ENCODE measurements around the gene SURF2. TPM values are rescaled to one million over a fixed set of nuclear protein-coding genes. Genes with fewer than 3 reads are reported as not detected.

SURF2 gene
- total RNA-seq, 1 experiment from 2014 or later = 18.1 TPM

GRCh38 chr9:133397370-133397769 is 41.0 kb downstream of the SURF2 start:
- ChIA-PET CTCF (no interaction called here), POLR2A (ENCODE audit: unreplicated experiment) (interaction anchor here (0.5 kb wide), 1 partner anchor 52 kb away, joined by 6 read pairs; no protein-coding TSS in a partner anchor)
- Histone ChIP-seq H3K4me1 (replicated peaks; ENCODE audit: insufficient read depth) (no peaks in the 10 kb centered on the region), H2AFZ (no peak overlapping the region), H3K27me3 (ENCODE audit: insufficient read depth, low read depth) (peaks cover 41% of the 10 kb centered on the region), H3K36me3 (ENCODE audit: low read depth) (no peaks in the 10 kb centered on the region), H3K79me2 (ENCODE audit: low read depth) (no peaks in the 10 kb centered on the region), H3K4me3 (no peak overlapping the region), H4K20me1 (ENCODE audit: insufficient read depth) (no peaks in the 10 kb centered on the region), H3K9me3 (ENCODE audit: insufficient read depth, low read depth) (no peaks in the 10 kb centered on the region), H3K4me2 (no peak overlapping the region), H3F3A (ENCODE audit: insufficient read depth, low read depth) (no peaks in the 10 kb centered on the region), H3K9me2 (ENCODE audit: insufficient read depth) (no peaks in the 10 kb centered on the region), H3K27ac (no peak overlapping the region)
- TF ChIP-seq EZH2 (IDR thresholded peaks at IDR 0.05; ENCODE audit: low read depth) (no peak), CTCF (conservative IDR thresholded peaks at IDR 0.05) (no peak)
- no TSS peak for BruUV-seq (replicated peaks)
- DNase-seq = no peak
- intact Hi-C loops (cut with micrococcal nuclease; ENCODE audit: unreplicated experiment) = no loop called here

GRCh38 chr9:133397895-133398294 is 41.5 kb downstream of the SURF2 start:
- ChIA-PET POLR2A (ENCODE audit: unreplicated experiment) (no interaction called here), CTCF (no interaction called here)
- intact Hi-C loops (cut with micrococcal nuclease; ENCODE audit: unreplicated experiment) = no loop called here

GRCh38 chr9:133400292-133400691 is 43.9 kb downstream of the SURF2 start:
- Histone ChIP-seq H3K4me2 (no peak overlapping the region), H3K9me3 (ENCODE audit: insufficient read depth, low read depth) (no peaks in the 10 kb centered on the region), H3K9me2 (ENCODE audit: insufficient read depth) (no peaks in the 10 kb centered on the region), H3K4me1 (replicated peaks; ENCODE audit: insufficient read depth) (no peaks in the 10 kb centered on the region), H2AFZ (no peak overlapping the region), H3F3A (ENCODE audit: insufficient read depth, low read depth) (no peaks in the 10 kb centered on the region), H4K20me1 (ENCODE audit: insufficient read depth) (peaks cover 9% of the 10 kb centered on the region; the same call in 1 of the 2 replicates), H3K4me3 (no peak overlapping the region), H3K79me2 (ENCODE audit: low read depth) (no peaks in the 10 kb centered on the region), H3K27me3 (ENCODE audit: insufficient read depth, low read depth) (peaks cover 24% of the 10 kb centered on the region), H3K27ac (no peak overlapping the region), H3K36me3 (ENCODE audit: low read depth) (no peaks in the 10 kb centered on the region)
- ChIA-PET CTCF (no interaction called here), POLR2A (ENCODE audit: unreplicated experiment) (interaction anchor here (0.6 kb wide), 3 partner anchors 43 to 449 kb away, joined by 3 to 7 read pairs (median 3); no protein-coding TSS in a partner anchor)
- TF ChIP-seq EZH2 (IDR thresholded peaks at IDR 0.05; ENCODE audit: low read depth) = no peak
- TF ChIP-seq CTCF (conservative IDR thresholded peaks at IDR 0.05) = no peak
- DNase-seq = no peak
- intact Hi-C loops (cut with micrococcal nuclease; ENCODE audit: unreplicated experiment) = loop anchor here (5.0 kb wide), 1 partner anchor 63 kb away; the partner anchor contains the start of gene SURF6
- no TSS peak for BruUV-seq (replicated peaks)

More at GRCh38 chr9:133397895-133398294, 41.5 kb downstream of the SURF2 start:
- no peaks in the 10 kb centered on the region for H3K4me1 ChIP-seq (replicated peaks; ENCODE audit: insufficient read depth)
- TF ChIP-seq EZH2 (IDR thresholded peaks at IDR 0.05; ENCODE audit: low read depth) (no peak), CTCF (conservative IDR thresholded peaks at IDR 0.05) (no peak)
- H3K9me2 ChIP-seq (ENCODE audit: insufficient read depth) = no peaks in the 10 kb centered on the region
- no peak overlapping the region for H3K4me2 ChIP-seq
- DNase-seq = no peak
- no peaks in the 10 kb centered on the region for H3K36me3 ChIP-seq (ENCODE audit: low read depth)
- no peak overlapping the region for H2AFZ ChIP-seq
- no peak overlapping the region for H3K4me3 ChIP-seq
- no peaks in the 10 kb centered on the region for H3F3A ChIP-seq (ENCODE audit: insufficient read depth, low read depth)
- no peaks in the 10 kb centered on the region for H3K79me2 ChIP-seq (ENCODE audit: low read depth)
- H3K27ac ChIP-seq = no peak overlapping the region
- H4K20me1 ChIP-seq (ENCODE audit: insufficient read depth) = 0 out of 2 replicates have a peak, but pooled peaks cover under 1% of the 10 kb centered on the region
- peaks cover 41% of the 10 kb centered on the region for H3K27me3 ChIP-seq (ENCODE audit: insufficient read depth, low read depth)
- no peaks in the 10 kb centered on the region for H3K9me3 ChIP-seq (ENCODE audit: insufficient read depth, low read depth)
- no TSS peak for BruUV-seq (replicated peaks)
